ENCODE data around the gene ZBTB33. TPM values are rescaled to one million over a fixed set of nuclear protein-coding genes. Genes with fewer than 3 reads are reported as not detected.

ZBTB33 gene
- total RNA-seq, 4 donors from 2014 or later, result 8.1 to 14.5 (median 10.0) TPM

DNA sequence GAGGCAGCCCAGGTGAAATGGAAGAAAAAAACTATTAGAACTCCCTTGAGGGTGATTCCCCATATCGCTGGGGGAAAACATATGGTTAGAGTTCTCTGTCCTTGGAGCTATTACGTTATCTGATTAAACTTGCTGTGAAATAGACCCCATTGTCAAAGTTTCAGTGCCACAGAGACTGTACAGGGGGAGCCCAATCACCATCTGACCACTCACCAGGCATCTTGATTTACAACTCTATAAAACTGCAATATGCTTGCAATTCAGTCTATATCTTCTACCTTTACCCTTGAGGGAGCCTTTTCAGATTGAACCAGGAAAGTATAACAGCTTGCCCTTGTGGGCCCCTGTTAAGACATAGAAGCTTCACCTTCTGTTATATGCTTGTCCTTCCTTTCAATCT is 42.4 kb downstream of the ZBTB33 start:
- TF ChIP-seq EP300 (IDR thresholded peaks at IDR 0.05) (no peak), POLR2AphosphoS5 (IDR thresholded peaks at IDR 0.05) (no peak), POLR2A (IDR thresholded peaks at IDR 0.05) (no peak)
- TF ChIP-seq, protein P1, sequence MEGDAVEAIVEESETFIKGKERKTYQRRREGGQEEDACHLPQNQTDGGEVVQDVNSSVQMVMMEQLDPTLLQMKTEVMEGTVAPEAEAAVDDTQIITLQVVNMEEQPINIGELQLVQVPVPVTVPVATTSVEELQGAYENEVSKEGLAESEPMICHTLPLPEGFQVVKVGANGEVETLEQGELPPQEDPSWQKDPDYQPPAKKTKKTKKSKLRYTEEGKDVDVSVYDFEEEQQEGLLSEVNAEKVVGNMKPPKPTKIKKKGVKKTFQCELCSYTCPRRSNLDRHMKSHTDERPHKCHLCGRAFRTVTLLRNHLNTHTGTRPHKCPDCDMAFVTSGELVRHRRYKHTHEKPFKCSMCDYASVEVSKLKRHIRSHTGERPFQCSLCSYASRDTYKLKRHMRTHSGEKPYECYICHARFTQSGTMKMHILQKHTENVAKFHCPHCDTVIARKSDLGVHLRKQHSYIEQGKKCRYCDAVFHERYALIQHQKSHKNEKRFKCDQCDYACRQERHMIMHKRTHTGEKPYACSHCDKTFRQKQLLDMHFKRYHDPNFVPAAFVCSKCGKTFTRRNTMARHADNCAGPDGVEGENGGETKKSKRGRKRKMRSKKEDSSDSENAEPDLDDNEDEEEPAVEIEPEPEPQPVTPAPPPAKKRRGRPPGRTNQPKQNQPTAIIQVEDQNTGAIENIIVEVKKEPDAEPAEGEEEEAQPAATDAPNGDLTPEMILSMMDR (IDR thresholded peaks at IDR 0.05), result no peak
- ATAC-seq, result no peak
- Histone ChIP-seq H3K9me3 (no peaks in the 10 kb centered on the region), H3K27ac (no peak overlapping the region), H3K4me1 (no peaks in the 10 kb centered on the region), H3K4me3 (no peak overlapping the region), H3K36me3 (no peaks in the 10 kb centered on the region), H3K27me3 (no peaks in the 10 kb centered on the region)
- WGBS, 2 donors (ENCODE audit: low coverage in 1 of 2), result 56% methylated on average over 2 of the region's 2 CpGs; no CpG with 5 or more reads in 1 of the 2 donors

DNA sequence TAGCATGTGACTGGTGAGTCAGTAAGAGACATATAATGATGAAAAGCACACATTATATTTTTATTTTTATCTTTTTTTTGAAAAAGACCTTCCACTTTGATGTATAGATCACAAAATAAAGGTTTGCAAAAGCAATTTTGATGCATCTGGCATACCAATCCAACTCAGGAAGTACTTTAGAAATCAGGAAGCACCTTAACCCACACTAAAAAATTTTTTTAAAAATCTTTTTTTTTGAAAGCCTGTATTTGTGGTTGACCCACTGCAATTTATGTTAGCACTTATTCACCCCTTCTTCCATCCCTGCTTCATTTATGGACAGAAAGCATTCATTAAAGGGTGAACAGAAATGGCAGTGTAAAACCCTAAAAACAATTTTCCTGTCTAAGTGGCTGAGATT is 44.0 kb downstream of the ZBTB33 start:
- Histone ChIP-seq H3K9me3 (no peaks in the 10 kb centered on the region), H3K36me3 (no peaks in the 10 kb centered on the region), H3K4me1 (no peaks in the 10 kb centered on the region), H3K4me3 (no peak overlapping the region), H3K27me3 (no peaks in the 10 kb centered on the region), H3K27ac (no peak overlapping the region)
- TF ChIP-seq POLR2AphosphoS5 (IDR thresholded peaks at IDR 0.05) (no peak), EP300 (IDR thresholded peaks at IDR 0.05) (no peak), POLR2A (IDR thresholded peaks at IDR 0.05) (no peak)
- TF ChIP-seq, protein P1 (IDR thresholded peaks at IDR 0.05), result no peak
- no peak for ATAC-seq

DNA sequence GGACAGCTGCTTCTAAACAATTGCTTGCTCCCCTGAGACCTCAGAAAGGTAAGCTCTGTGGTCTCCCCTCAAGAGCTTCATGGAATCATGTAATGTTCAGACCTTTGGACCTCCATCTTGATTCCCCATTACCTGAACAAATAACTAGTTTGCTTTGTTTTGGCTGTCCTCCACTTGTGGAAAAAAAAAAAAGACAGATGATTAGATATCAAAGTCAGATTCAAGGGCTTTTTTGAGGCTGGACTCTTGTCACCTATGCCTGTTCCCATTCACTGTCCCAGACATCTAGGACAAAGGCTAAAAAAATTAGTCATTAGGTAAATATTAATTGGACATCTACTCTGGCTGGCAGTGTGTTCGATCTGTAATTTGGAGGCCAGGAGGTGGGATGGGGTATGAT is 47.3 kb downstream of the ZBTB33 start:
- 78 to 83% methylated on average over 1 of the region's 1 CpG for WGBS, 2 donors (ENCODE audit: low coverage in 1 of 2)
- no peak for TF ChIP-seq POLR2AphosphoS5 (IDR thresholded peaks at IDR 0.05)
- H3K27me3 ChIP-seq, result no peaks in the 10 kb centered on the region
- H3K36me3 ChIP-seq, result no peaks in the 10 kb centered on the region
- H3K27ac ChIP-seq, result no peak overlapping the region
- H3K9me3 ChIP-seq, result no peaks in the 10 kb centered on the region
- H3K4me1 ChIP-seq, result no peaks in the 10 kb centered on the region
- ATAC-seq, result no peak
- H3K4me3 ChIP-seq, result no peak overlapping the region

DNA sequence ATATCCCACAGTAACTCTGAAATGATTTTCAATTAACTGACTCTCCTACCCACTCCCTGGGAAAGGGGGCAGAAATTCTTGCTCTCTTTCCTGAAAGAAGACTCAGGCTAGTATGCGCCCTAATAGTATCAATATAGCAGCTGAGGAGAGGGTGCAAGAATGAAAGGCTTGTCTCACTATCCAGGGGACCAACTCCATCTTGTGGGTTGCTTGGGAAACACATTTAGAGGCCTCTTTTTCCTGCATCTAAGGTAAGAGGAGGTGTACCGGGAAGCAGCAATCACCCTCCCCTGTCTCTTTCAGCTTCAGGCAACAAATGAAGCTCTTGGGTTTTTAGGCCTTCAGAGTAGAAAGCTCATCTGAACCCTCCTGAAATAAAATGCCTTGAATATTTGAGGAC is 49.3 kb downstream of the ZBTB33 start:
- TF ChIP-seq, protein P1 (IDR thresholded peaks at IDR 0.05), result no peak
- TF ChIP-seq EP300 (IDR thresholded peaks at IDR 0.05) (no peak), POLR2AphosphoS5 (IDR thresholded peaks at IDR 0.05) (no peak), POLR2A (IDR thresholded peaks at IDR 0.05) (no peak)
- Histone ChIP-seq H3K27me3 (no peaks in the 10 kb centered on the region), H3K27ac (no peak overlapping the region), H3K9me3 (no peaks in the 10 kb centered on the region), H3K4me3 (no peak overlapping the region), H3K36me3 (no peaks in the 10 kb centered on the region), H3K4me1 (no peaks in the 10 kb centered on the region)
- ATAC-seq, result no peak
- 14 to 59% methylated on average over 1 to 2 of the region's 2 CpGs for WGBS, 2 donors (ENCODE audit: low coverage in 1 of 2)

DNA sequence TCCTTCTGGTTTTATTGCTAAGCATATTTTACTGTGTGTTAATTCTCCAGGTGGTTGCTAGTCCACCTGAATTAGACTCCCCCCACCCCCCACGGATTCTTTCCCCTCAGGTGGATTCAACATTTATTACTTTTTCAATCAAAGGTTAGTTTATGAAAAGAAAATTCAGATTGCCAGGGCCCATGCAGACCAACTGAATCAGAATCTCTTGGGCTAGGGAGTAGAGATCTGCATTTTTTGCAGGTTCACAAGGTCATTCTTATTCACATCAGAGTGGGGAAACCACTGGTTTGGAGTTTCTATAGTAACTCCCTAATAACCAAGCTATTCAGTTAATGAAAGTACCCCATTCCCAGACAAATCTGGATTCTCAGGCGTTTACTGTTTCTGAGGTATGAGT is 50.9 kb downstream of the ZBTB33 start:
- no peaks in the 10 kb centered on the region for H3K4me1 ChIP-seq
- 31 to 50% methylated on average over 2 of the region's 2 CpGs for WGBS, 2 donors (ENCODE audit: low coverage in 1 of 2)
- no peak overlapping the region for H3K27ac ChIP-seq
- peaks cover 8% of the 10 kb centered on the region for H3K27me3 ChIP-seq
- H3K36me3 ChIP-seq, result no peaks in the 10 kb centered on the region
- no peaks in the 10 kb centered on the region for H3K9me3 ChIP-seq
- no peak for TF ChIP-seq POLR2AphosphoS5 (IDR thresholded peaks at IDR 0.05)
- no peak for TF ChIP-seq EP300 (IDR thresholded peaks at IDR 0.05)
- TF ChIP-seq, protein P1 (IDR thresholded peaks at IDR 0.05), result no peak
- TF ChIP-seq POLR2A (IDR thresholded peaks at IDR 0.05), result no peak
- no peak for ATAC-seq
- H3K4me3 ChIP-seq, result no peak overlapping the region
